Upper lobe of right lung (tissue), 1 donor: ENCODE data around the gene CDC14A. TPM values are rescaled to one million over a fixed set of nuclear protein-coding genes. Genes with fewer than 3 reads are reported as not detected.
A peak's percentile ranks its signal among the peaks of the same experiment; 100 is the strongest.

Experiments used
- ATAC-seq: fragments of 200-7000 bp; cut with Tn5 transposase; one replicate; pipeline ENCODE4 v1.9.1; 2020; ENCODE audit warnings: mild to moderate bottlenecking, moderate library complexity
- DNase-seq: peaks from one replicate; pipeline ENCODE4 v3.0.0-alpha.2; 2020
- H3K27ac ChIP-seq: fragments of 200-600 bp; one replicate; pipeline ENCODE4 v1.8.0; 2022
- H3K27me3 ChIP-seq: fragments of 200-600 bp; one replicate; pipeline ENCODE4 v1.8.0; 2022; ENCODE audit warnings: mild to moderate bottlenecking
- H3K36me3 ChIP-seq: fragments of 200-600 bp; one replicate; pipeline ENCODE4 v1.8.0; 2022
- H3K4me1 ChIP-seq: fragments of 200-600 bp; one replicate; pipeline ENCODE4 v1.8.0; 2022
- H3K4me3 ChIP-seq: fragments of 200-600 bp; one replicate; pipeline ENCODE4 v1.8.0; 2022; ENCODE audit warnings: mild to moderate bottlenecking
- H3K9me3 ChIP-seq: fragments of 200-600 bp; one replicate; pipeline ENCODE4 v1.8.0; 2022
- CTCF ChIP-seq: fragments of 200-600 bp; IDR thresholded peaks from one replicate; pipeline ENCODE4 v1.8.0; 2022; ENCODE audit warnings: antibody characterized with exemption
- intact Hi-C: fragments of 100-400 bp; cut with DNase I; formaldehyde crosslinking; loops from one replicate; pipeline ENCODE4 v1.11.0; 2022
- total RNA-seq: library from RNA; stranded (reverse); fragmentation: NEBNext Ultra II Directional; extraction: Animal tissue kit (Norgen Biotek cat#: 25700); gene quantifications from one replicate; pipeline ENCODE4 v1.2.1, GENCODE V29; 2021
- donor health status: DM: no; HTN: yes; CAD: no; lungs with severe emphysema.

Gene CDC14A
- total RNA-seq, 1 donor from 2014 or later = 12.0 TPM

- no peak overlapping the region for H3K27ac ChIP-seq
- H3K4me3 ChIP-seq = no peak overlapping the region
- H3K27me3 ChIP-seq = no peaks in the 10 kb centered on the region
- TF ChIP-seq CTCF = no peak
- DNase-seq (no peak), ATAC-seq (peak; percentile 82)
- no peaks in the 10 kb centered on the region for H3K9me3 ChIP-seq
- no peaks in the 10 kb centered on the region for H3K36me3 ChIP-seq
- H3K4me1 ChIP-seq = peaks cover 16% of the 10 kb centered on the region
- intact Hi-C loops = no loop called here
These were observed 8.6 kb downstream of the CDC14A start for GRCh38 chr1:100360790-100361510.

- ATAC-seq (no peak), DNase-seq (no peak)
- no peak for TF ChIP-seq CTCF
- intact Hi-C loops = no loop called here
- Histone ChIP-seq H3K4me3 (no peak overlapping the region), H3K4me1 (peaks cover 16% of the 10 kb centered on the region), H3K27ac (no peak overlapping the region), H3K9me3 (no peaks in the 10 kb centered on the region), H3K36me3 (no peaks in the 10 kb centered on the region), H3K27me3 (no peaks in the 10 kb centered on the region)
These were observed 9.3 kb downstream of the CDC14A start for GRCh38 chr1:100361511-100362089.

GRCh38 chr1:100362821-100363466, 10.6 kb downstream of the CDC14A start:
- no peak for TF ChIP-seq CTCF
- DNase-seq (no peak), ATAC-seq (no peak)
- H3K4me1 ChIP-seq = peaks cover 12% of the 10 kb centered on the region
- intact Hi-C loops = no loop called here
- no peaks in the 10 kb centered on the region for H3K27me3 ChIP-seq
- H3K36me3 ChIP-seq = no peaks in the 10 kb centered on the region
- H3K9me3 ChIP-seq = no peaks in the 10 kb centered on the region
- no peak overlapping the region for H3K4me3 ChIP-seq
- H3K27ac ChIP-seq = no peak overlapping the region

GRCh38 chr1:100363831-100364230, 11.5 kb downstream of the CDC14A start:
- Histone ChIP-seq H3K27ac (no peak overlapping the region), H3K27me3 (no peaks in the 10 kb centered on the region), H3K36me3 (no peaks in the 10 kb centered on the region), H3K4me3 (no peak overlapping the region), H3K4me1 (peaks cover 12% of the 10 kb centered on the region), H3K9me3 (no peaks in the 10 kb centered on the region)
- TF ChIP-seq CTCF = no peak
- intact Hi-C loops = no loop called here
- DNase-seq (no peak), ATAC-seq (no peak)

GRCh38 chr1:100364697-100365096, 12.4 kb downstream of the CDC14A start:
- Histone ChIP-seq H3K36me3 (no peaks in the 10 kb centered on the region), H3K4me3 (no peak overlapping the region), H3K4me1 (peaks cover 12% of the 10 kb centered on the region), H3K9me3 (no peaks in the 10 kb centered on the region), H3K27ac (no peak overlapping the region), H3K27me3 (no peaks in the 10 kb centered on the region)
- DNase-seq = no peak
- ATAC-seq = no peak
- intact Hi-C loops = no loop called here
- no peak for TF ChIP-seq CTCF
